ENCODE results near the gene MEN1. TPM values are rescaled to one million over a fixed set of nuclear protein-coding genes. Genes with fewer than 3 reads are reported as not detected.
"Not testable (repeated sequence)": the region's sequence is repeated elsewhere in the genome, so short reads cannot be mapped to it uniquely, and the experiment has no call there.

The MEN1 gene
- total RNA-seq, 1 experiment from 2014 or later = 61.6 TPM

DNA sequence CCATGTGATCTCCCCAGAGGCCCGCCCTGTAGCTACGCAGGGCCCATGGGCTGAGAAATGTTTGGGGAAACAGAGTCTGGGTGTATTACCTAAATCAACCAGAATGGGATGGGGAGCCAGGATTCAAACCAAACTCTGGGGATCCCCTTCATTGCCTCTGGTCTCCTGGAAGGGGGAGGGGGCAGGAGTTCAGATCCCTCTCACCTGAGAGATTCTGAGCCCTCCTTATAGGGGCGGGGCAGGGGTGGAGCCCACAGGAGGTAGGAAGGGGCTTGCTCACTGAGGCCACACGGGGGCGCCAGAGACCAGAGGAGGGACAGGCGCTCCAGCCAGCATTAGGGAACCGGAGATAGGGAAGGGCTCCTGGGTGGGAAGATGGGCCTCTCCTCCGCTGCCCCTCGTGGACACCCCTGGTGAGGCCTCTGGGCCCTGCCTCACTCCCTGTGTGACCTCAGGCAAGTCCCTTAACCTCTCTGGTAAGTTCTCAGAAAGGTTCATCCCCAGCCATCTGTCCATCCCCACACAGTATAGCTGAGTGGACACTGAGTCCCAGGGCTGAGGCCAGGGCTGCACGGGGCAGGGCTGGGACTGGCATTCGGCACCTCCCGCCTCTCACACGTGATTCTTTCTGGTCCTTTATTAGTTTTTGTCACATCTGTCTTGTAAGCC, 36.8 kb upstream of the MEN1 start:
- intact Hi-C loops (cut with micrococcal nuclease; ENCODE audit: unreplicated experiment) = loop anchor here (1.0 to 5.0 kb wide), 6 partner anchors 47 to 405 kb away; partner anchors contain the start of genes SNX15 and TM7SF2
- Histone ChIP-seq H3K4me3 (no peak overlapping the region), H3K36me3 (ENCODE audit: low read depth) (no peaks in the 10 kb centered on the region), H4K20me1 (ENCODE audit: insufficient read depth) (no peaks in the 10 kb centered on the region), H3F3A (ENCODE audit: insufficient read depth, low read depth) (peaks cover 65% of the 10 kb centered on the region; the same call in 1 of the 2 replicates), H3K4me1 (replicated peaks; ENCODE audit: insufficient read depth) (peaks cover 70% of the 10 kb centered on the region), H3K27me3 (ENCODE audit: insufficient read depth, low read depth) (no peaks in the 10 kb centered on the region), H3K79me2 (ENCODE audit: low read depth) (peaks cover 10% of the 10 kb centered on the region), H2AFZ (no peak overlapping the region), H3K27ac (no peak overlapping the region), H3K9me2 (ENCODE audit: insufficient read depth) (no peaks in the 10 kb centered on the region), H3K9me3 (ENCODE audit: insufficient read depth, low read depth) (no peaks in the 10 kb centered on the region), H3K4me2 (peak overlapping the region; percentile 13; the same call in 1 of the 2 replicates)
- ChIA-PET CTCF (interaction anchor here (0.6 to 3.3 kb wide), 6 partner anchors 18 to 446 kb away, joined by 9 to 23 read pairs (median 12); no protein-coding TSS in a partner anchor), POLR2A (ENCODE audit: unreplicated experiment) (interaction anchor here (0.6 kb wide), 2 partner anchors 69 to 506 kb away, joined by 4 to 5 read pairs; no protein-coding TSS in a partner anchor)
- peak; percentile 83 to 95 for DNase-seq
- no TSS peak for BruUV-seq (replicated peaks)
- TF ChIP-seq CTCF (conservative IDR thresholded peaks at IDR 0.05) (peak; percentile 98), EZH2 (IDR thresholded peaks at IDR 0.05; ENCODE audit: low read depth) (no peak)

- H3K27me3 ChIP-seq (ENCODE audit: insufficient read depth, low read depth); H3K9me3 ChIP-seq (ENCODE audit: insufficient read depth, low read depth); H3K36me3 ChIP-seq (ENCODE audit: low read depth); H3K9me2 ChIP-seq (ENCODE audit: insufficient read depth); H3K4me3 ChIP-seq; H3K4me2 ChIP-seq; H2AFZ ChIP-seq; H3K27ac ChIP-seq; H4K20me1 ChIP-seq (ENCODE audit: insufficient read depth); DNase-seq: not testable (repeated sequence)
- Histone ChIP-seq H3K4me1 (replicated peaks; ENCODE audit: insufficient read depth) (peaks cover 68% of the 10 kb centered on the region), H3K79me2 (ENCODE audit: low read depth) (peaks cover 14% of the 10 kb centered on the region), H3F3A (ENCODE audit: insufficient read depth, low read depth) (peaks cover 67% of the 10 kb centered on the region; the same call in 1 of the 2 replicates)
- intact Hi-C loops (cut with micrococcal nuclease; ENCODE audit: unreplicated experiment) = loop anchor here (2.0 to 5.0 kb wide), 4 partner anchors 167 to 407 kb away; partner anchors contain the start of genes SNX15 and TM7SF2
- BruUV-seq (replicated peaks) = TSS peak; percentile 41
- ChIA-PET CTCF (interaction anchor here (0.6 kb wide), 2 partner anchors 52 to 265 kb away, joined by 3 to 4 read pairs; no protein-coding TSS in a partner anchor), POLR2A (ENCODE audit: unreplicated experiment) (interaction anchor here (0.7 kb wide), 1 partner anchor 267 kb away, joined by 21 read pairs; no protein-coding TSS in a partner anchor)
Observed at GRCh38 chr11:64845776-64846129, 35.4 kb upstream of the MEN1 start.

- intact Hi-C loops (cut with micrococcal nuclease; ENCODE audit: unreplicated experiment) = loop anchor here (5.0 kb wide), 2 partner anchors 182 to 407 kb away; partner anchors contain the start of gene SNX15
- Histone ChIP-seq H3K36me3 (ENCODE audit: low read depth) (no peaks in the 10 kb centered on the region), H3K9me3 (ENCODE audit: insufficient read depth, low read depth) (no peaks in the 10 kb centered on the region), H3K9me2 (ENCODE audit: insufficient read depth) (no peaks in the 10 kb centered on the region), H3K79me2 (ENCODE audit: low read depth) (peaks cover 12% of the 10 kb centered on the region), H2AFZ (peak overlapping the region; percentile 87), H3K27me3 (ENCODE audit: insufficient read depth, low read depth) (no peaks in the 10 kb centered on the region), H3K4me3 (peak overlapping the region; percentile 72; the same call in 1 of the 2 replicates), H3K4me1 (replicated peaks; ENCODE audit: insufficient read depth) (peaks cover 63% of the 10 kb centered on the region), H3K4me2 (peak overlapping the region; percentile 82), H4K20me1 (ENCODE audit: insufficient read depth) (no peaks in the 10 kb centered on the region), H3K27ac (no peak overlapping the region), H3F3A (ENCODE audit: insufficient read depth, low read depth) (peaks cover 66% of the 10 kb centered on the region; the same call in 1 of the 2 replicates)
- TF ChIP-seq CTCF (conservative IDR thresholded peaks at IDR 0.05) (no peak), EZH2 (IDR thresholded peaks at IDR 0.05; ENCODE audit: low read depth) (no peak)
- CTCF ChIA-PET = interaction anchor here (0.6 kb wide), 3 partner anchors 51 to 265 kb away, joined by 3 to 4 read pairs (median 3); no protein-coding TSS in a partner anchor
- POLR2A ChIA-PET (ENCODE audit: unreplicated experiment) = interaction anchor here (0.7 kb wide), 1 partner anchor 268 kb away, joined by 21 read pairs; no protein-coding TSS in a partner anchor
- DNase-seq = no peak
- BruUV-seq (replicated peaks) = no TSS peak
Observed at GRCh38 chr11:64845129-64845775, 34.9 kb upstream of the MEN1 start.
